Measurements from ENCODE around the gene NPHP4.
"Not testable (repeated sequence)": the region's sequence is repeated elsewhere in the genome, so short reads cannot be mapped to it uniquely, and the experiment has no call there.

The NPHP4 gene

DNA sequence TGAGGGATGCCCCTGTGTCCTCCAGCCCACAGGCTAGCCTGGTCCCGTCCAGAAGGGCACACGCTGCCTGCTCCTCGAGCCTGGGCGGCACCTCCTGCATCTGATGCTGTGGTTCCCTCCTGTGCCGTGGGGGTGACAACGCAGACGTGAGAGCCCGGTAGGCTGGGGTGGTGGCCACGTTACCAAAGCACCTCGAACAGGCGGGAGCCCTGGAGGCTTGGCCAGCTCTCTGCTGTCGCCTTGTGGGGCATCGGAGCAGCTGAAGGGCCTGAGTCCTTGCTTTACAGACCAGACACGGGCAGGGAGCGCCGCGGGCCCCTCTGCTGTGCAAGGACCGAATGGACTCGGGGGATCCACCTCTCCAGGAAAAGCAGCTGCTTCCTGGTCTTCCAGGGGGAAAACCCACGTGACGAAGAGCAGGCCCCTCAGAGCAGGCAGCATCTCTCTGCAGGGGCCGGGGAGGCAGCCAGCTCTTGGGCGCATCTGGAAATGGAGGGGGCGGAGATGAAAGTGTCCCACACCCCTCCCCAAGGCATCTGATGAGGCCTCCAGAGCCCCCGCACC, 133.3 kb downstream of the NPHP4 start:
- no peak for DNase-seq

DNA sequence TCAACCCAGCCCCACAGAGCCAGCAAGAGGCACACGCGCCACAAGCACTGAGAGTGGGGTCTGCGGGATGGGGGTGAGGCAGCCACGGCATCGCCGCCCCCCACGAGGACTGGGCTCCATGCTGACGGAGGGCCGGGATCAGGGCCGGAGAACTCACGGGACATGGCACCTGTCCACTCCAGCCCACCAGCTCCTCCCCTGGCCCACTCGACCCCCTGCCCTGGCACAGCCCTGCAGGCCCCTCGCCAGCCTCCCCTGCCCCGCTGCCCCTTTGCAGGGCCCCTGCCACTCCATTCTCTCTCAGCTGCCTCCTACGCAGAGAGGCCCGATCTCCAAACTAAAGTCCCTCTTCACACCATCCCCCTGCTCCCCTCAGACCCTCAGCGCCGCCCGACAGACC, 134.0 kb downstream of the NPHP4 start:
- DNase-seq: no peak

GRCh38 chr1:5857508-5858090, 134.6 kb downstream of the NPHP4 start:
- DNase-seq: no peak

DNA sequence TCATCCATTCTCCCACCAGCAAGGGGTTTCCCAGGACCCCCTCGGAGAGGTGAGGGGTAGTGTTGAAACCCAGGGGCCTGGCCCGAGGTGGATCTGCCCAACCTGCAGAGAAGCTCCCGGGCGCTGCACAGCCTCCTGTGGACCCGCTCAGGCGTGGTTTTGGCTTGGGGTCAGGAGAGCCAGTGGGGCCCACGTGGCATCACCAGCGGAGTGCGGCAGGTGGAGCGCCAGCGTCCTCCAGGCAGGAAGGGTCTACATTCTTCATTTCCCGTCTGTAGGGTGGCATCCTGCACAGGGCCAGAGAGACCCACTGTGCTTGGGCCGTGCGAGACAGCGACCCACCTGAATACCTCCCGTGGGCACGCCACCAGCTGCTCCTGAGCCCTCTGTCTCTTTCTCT, 135.2 kb downstream of the NPHP4 start:
- DNase-seq: no peak

DNA sequence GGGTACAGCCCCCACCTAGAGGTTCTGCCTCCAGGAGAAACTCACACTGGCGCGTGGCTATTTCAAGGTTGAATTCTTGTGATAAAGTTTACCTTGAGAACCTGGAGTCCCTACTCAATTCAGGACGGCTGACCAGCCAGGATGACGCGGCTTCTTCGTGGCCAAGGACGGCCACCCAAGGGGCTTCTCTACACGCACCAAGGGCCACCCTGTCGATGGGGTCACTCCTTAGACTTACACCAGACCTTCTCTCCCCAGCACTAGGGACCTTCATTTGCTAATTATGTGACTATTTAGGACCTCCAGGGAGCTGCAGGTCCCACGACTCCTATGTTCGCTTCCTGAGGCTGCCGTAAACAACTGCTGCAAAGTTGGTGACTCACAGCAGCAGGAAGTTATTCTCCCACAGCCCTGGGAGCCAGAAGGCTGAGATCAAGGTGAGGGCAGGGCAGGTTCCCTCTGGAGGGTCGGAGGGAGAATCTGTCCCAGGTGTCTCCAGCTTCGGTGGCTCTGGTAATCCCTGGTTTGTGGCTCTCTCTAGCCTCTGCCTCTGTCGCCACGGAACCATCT, 135.9 kb downstream of the NPHP4 start:
- DNase-seq: no peak

DNA sequence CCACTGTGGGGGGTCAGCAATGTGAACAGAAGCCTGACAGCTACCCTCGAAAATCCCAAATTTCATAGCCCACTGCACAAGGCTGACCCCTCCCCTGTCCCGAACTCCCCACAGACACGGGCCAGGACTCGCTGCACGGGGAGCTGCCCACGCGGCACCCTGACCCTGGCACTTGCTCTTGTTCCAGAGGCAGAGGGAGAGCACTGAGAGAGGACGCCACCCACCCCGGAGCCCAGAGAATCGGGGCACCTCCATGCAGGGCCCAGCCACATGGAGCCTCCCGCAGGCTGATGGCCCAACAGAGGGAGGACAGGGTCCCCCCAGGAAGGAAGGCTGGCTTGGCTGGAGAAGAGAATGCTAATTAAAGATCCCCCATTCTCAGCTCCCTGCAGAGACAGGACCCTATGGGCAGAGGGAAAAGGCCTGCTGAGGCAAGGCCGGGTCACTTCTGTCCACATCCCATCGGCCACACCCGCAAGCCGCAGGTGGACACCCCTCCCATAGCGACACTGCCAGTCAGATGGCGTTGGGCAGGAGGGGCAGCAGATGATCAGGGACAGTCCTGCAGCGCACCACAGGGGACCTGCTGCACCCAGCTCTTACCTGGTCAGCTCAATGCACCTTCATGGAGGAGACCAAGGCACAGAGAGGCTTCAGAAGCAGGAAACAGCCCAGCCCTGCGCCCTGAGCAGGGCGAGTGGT, 136.9 kb downstream of the NPHP4 start:
- DNase-seq: no peak

GRCh38 chr1:5854754-5855153, 137.5 kb downstream of the NPHP4 start:
- no peak for DNase-seq

DNA sequence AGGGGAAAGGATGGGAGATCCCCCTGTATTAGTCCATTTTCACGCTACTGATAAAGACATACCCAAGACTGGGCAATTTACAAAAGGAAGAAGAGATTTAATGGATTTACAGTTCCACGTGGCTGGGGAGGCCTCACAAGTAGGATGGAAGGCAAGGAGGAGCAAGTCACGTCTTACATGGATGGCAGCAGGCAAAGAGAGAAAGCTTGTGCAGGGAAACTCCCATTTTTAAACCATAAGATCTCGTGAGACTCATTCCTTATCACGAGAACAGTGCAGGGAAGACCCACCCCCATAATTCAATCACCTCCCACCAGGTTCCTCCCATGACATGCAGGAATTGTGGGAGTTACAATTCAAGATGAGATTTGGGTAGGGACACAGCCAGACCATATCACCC, 138.4 kb downstream of the NPHP4 start:
- DNase-seq: not testable (repeated sequence)

DNA sequence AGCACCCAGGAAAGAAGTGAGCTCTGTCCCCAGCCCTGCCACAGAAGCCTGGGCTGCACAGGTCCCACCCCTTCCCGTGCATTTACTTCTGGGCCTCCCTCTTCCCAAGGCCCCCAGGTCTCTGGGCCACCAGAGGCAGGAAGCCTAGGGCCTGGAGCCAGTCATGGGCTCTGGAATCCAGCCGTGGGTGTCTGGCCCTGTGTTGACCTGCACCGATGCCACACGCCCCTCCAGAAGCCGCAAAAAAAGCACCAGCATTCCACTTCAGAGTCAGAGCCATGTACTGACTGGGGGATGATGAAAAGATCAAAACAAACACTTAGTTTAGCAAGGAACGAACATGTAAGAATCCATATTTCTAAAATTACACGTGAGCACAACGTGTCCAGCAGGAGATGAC, 141.7 kb downstream of the NPHP4 start:
- DNase-seq: no peak

DNA sequence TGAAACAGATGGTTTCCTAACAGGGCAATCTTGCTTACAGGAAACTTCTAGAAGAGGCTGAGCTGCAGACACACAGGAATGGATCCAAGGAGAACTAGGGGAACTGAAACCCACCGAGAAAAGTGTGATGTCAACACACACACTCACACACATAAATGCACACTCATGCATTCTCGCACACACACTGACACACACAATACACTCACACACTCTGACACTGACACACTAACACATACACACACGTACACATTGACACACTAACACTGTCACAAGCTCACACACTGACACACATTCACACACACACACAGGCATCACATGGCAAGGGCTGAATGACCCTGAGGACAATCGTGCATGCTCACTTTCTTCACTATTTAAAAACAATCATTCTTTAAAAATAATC, 142.7 kb downstream of the NPHP4 start:
- DNase-seq: no peak

DNA sequence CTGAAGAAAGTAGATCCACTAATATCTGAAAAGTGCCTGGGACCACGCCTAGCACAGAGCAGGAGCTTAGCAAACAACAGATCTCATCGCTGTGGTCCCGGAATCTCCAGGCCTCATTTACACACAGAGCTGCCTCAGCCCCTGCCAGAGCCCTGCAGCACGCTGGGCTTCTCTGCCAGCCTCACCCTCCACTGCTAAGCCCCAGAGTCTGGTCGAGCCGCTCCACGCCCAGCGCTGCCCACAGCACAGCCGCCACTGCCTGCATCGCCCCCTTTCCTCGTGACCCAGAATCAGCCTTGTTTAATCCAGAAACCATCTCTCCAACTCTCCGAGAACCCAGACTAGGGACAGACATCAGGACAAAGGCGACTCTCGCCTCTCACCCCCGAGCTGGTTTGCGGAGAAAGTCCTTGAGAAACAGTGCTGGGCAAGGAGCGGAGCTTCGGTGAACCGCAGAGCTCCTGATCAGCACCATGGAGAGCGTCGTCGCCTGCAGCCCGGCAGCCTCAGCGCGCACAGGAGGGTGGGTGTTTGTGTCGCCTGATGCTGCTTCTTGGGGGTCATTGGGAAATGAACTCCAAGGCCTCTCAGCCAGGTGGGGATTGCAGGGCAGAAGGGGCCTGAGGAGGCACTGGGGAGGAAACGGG, 145.1 kb downstream of the NPHP4 start:
- no peak for DNase-seq

DNA sequence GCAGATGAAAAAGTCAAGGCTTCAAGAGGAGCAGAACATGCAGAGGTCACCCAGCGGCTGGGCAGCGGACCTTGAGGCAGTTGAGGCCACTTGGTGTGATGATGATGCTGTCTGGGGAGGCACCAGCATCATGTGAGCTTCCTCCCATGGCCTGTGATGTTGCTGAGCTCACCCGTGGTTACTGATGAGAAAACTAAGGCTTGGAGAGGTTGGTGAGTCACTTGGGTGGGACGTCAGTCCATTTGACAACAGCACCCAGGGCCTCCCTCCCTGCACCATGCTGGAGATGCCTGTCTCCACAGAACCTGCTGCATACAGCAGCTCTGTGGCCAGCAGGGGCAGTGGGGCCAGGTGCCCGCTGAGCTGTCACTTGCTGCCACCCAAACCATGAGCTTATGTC, 146.8 kb downstream of the NPHP4 start:
- no peak for DNase-seq

DNA sequence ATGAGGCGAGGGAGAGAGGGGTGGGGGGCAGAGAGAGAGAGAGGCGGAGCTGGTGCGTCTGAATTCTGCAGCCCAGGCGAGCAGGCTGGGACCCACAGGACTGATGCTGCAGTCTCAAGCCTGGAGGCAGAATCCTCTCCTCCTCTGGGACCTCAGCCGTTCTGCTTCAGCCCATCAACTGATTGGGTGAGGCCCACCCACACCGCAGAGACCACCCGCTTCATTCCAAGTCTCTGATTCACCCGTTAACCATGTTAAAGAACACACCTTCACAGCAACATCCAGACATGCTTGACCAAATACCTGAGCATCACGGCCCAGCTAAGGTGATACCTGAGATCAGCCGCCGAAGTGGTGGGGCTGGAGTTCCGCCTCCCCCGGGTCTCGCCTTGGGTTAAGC, 147.8 kb downstream of the NPHP4 start:
- no peak for DNase-seq

GRCh38 chr1:5843521-5844096, 148.6 kb downstream of the NPHP4 start:
- DNase-seq: no peak

- no peak for DNase-seq
Measured at GRCh38 chr1:5842679-5843078, 149.5 kb downstream of the NPHP4 start.

DNA sequence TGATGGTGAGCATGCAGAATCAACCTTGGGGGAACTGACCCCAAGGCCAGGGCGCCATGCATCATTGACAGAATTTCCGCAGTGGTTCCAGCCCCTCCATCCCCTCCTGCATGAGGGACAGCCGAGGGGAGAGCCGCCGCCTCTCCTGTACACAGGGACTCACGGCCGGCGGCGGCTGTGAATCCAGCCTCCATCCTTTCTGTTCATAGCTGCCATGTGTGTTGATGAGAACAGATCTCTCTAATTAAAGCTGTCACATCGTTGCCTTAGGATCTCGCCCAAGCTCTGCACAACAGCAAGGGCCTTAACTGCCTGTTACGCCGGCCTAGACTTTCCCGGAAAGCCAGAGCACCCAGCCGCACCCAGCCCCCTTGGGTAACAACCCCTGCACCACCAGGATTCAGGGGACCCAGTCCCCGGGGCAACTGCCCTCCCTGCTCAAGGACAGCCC, 151.6 kb downstream of the NPHP4 start:
- no peak for DNase-seq

- no peak for DNase-seq
Measured at GRCh38 chr1:5839881-5840550, 152.2 kb downstream of the NPHP4 start.

GRCh38 chr1:5839161-5839880, 152.9 kb downstream of the NPHP4 start:
- DNase-seq: no peak

GRCh38 chr1:5837976-5838653, 154.1 kb downstream of the NPHP4 start:
- no peak for DNase-seq

GRCh38 chr1:5836776-5837440, 155.3 kb downstream of the NPHP4 start:
- no peak for DNase-seq

Data from hypothalamus (tissue), 51 donors.